ENCODE data around the gene FGFRL1.

- TF ChIP-seq CTCF (IDR thresholded peaks at IDR 0.05) (no peak), POLR2A (IDR thresholded peaks at IDR 0.05) (no peak), POLR2AphosphoS5 (IDR thresholded peaks at IDR 0.05) (no peak)
Observed at GRCh38 chr4:1021386-1022050, 10.1 kb downstream of the FGFRL1 start.

All from breast epithelium (tissue), 3 donors.